Vagina (tissue), 2 donors: Measurements from ENCODE around the gene SORCS2.

Experiments
- POLR2AphosphoS5 ChIP-seq, 2 donors: sonication (generic); formaldehyde crosslinking; IDR thresholded peaks; one replicate each; pipeline ENCODE4 v1.9.0; 2017; ENCODE audit warnings: antibody characterized with exemption in 2 of 2, mild to moderate bottlenecking in 2 of 2, low read depth in 1 of 2; ENCODE audit not compliant: insufficient read depth in 1 of 2
- TF ChIP-seq, protein P1 (sequence below), 3 experiments: fragments of 450-650 bp in 2 of 3; fragments of 200-600 bp in 1 of 3; sonication (generic) in 1 of 3; IDR thresholded peaks; one replicate each; pipeline ENCODE4 v1.5.1; 2017 to 2019; ENCODE audit warnings: antibody characterized with exemption in 3 of 3, mild to moderate bottlenecking in 2 of 3, moderate library complexity in 2 of 3

DNA sequence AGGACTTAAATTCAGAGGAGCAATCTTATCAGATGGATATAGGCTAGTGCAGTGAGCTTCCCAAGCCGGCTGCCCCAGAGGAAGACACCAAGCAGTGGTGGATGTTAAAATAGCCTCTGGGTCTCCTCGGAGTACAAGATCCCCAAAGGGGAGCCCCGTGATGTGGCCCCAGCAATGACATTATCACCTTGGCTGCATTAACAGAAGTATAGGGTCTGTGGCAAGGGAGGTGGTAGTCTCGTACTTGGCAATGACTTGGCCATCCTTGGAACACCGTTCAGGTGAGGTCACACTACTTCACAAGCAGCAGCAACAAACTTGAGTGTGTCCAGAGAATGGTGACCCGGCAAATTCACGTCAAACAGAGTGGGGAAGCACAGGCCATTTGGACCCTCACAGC is 174.6 kb downstream of the SORCS2 start:
- TF ChIP-seq, protein P1, sequence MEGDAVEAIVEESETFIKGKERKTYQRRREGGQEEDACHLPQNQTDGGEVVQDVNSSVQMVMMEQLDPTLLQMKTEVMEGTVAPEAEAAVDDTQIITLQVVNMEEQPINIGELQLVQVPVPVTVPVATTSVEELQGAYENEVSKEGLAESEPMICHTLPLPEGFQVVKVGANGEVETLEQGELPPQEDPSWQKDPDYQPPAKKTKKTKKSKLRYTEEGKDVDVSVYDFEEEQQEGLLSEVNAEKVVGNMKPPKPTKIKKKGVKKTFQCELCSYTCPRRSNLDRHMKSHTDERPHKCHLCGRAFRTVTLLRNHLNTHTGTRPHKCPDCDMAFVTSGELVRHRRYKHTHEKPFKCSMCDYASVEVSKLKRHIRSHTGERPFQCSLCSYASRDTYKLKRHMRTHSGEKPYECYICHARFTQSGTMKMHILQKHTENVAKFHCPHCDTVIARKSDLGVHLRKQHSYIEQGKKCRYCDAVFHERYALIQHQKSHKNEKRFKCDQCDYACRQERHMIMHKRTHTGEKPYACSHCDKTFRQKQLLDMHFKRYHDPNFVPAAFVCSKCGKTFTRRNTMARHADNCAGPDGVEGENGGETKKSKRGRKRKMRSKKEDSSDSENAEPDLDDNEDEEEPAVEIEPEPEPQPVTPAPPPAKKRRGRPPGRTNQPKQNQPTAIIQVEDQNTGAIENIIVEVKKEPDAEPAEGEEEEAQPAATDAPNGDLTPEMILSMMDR (IDR thresholded peaks at IDR 0.05), result no peak
- TF ChIP-seq POLR2AphosphoS5 (IDR thresholded peaks at IDR 0.05; ENCODE audit: insufficient read depth in 1 of 2, low read depth in 1 of 2), result no peak
